Endothelial cell (in vitro differentiated cells): ENCODE data around the gene TUBA8. TPM values are rescaled to one million over a fixed set of nuclear protein-coding genes. Genes with fewer than 3 reads are reported as not detected.

Source experiments
- DNase-seq: peaks from one replicate; pipeline ENCODE4 v3.0.0; 2021; ENCODE audit warnings: low spot score
- H3K27ac Mint-ChIP-seq: one replicate; pipeline ENCODE4 v1.8.0; 2021; ENCODE audit warnings: mixed read lengths, inconsistent platforms; ENCODE audit not compliant: unreplicated experiment
- H3K27me3 Mint-ChIP-seq: one replicate; pipeline ENCODE4 v1.8.0; 2021; ENCODE audit warnings: mild to moderate bottlenecking, moderate library complexity, mixed read lengths, inconsistent platforms; ENCODE audit not compliant: unreplicated experiment
- H3K36me3 Mint-ChIP-seq: one replicate; pipeline ENCODE4 v1.8.0; 2021; ENCODE audit warnings: mild to moderate bottlenecking, low read depth, mixed read lengths, inconsistent platforms; ENCODE audit not compliant: unreplicated experiment
- H3K4me1 Mint-ChIP-seq: one replicate; pipeline ENCODE4 v1.8.0; 2021; ENCODE audit warnings: mild to moderate bottlenecking, mixed read lengths, inconsistent platforms; ENCODE audit not compliant: unreplicated experiment
- H3K4me3 Mint-ChIP-seq: one replicate; pipeline ENCODE4 v1.8.0; 2021; ENCODE audit warnings: mild to moderate bottlenecking, mixed read lengths, inconsistent platforms; ENCODE audit not compliant: unreplicated experiment
- H3K9me3 Mint-ChIP-seq: one replicate; pipeline ENCODE4 v1.8.0; 2021; ENCODE audit warnings: mixed read lengths, inconsistent platforms; ENCODE audit not compliant: unreplicated experiment
- CTCF ChIP-seq: fragments of 200-600 bp; sonication (generic); IDR thresholded peaks from one replicate; pipeline ENCODE4 v1.5.0; 2021; ENCODE audit warnings: antibody characterized with exemption; ENCODE audit not compliant: unreplicated experiment
- total RNA-seq: library from RNA; stranded (reverse); fragmentation: NEBNext Ultra II Directional; extraction: Animal tissue kit (Norgen Biotek cat#: 25700); gene quantifications from one replicate; pipeline ENCODE4 v1.2.1, GENCODE V29; 2021; ENCODE audit not compliant: unreplicated experiment

Gene TUBA8
- total RNA-seq, 1 donor from 2014 or later = 0.46 TPM

- TF ChIP-seq CTCF = no peak
- Mint-ChIP-seq H3K27ac (peak within 1 kb of the TSS; percentile 83), H3K36me3 (peaks cover 30% of the 10 kb centered on the region), H3K4me3 (peak within 1 kb of the TSS; percentile 99), H3K4me1 (peaks cover 22% of the 10 kb centered on the region), H3K9me3 (no peaks in the 10 kb centered on the region), H3K27me3 (peaks cover 5% of the 10 kb centered on the region)
- DNase-seq = peak; percentile 76
Measured at GRCh38 chr22:18077639-18078328, 32.8 kb upstream of the TUBA8 start, which contains the start of gene PEX26. Gene PEX26, plus strand, starts transcription at chr22:18077990. Its CDS starts 387 bp downstream, at chr22:18078377.

GRCh38 chr22:18078329-18079041 lies 32.1 kb upstream of the TUBA8 start:
- Mint-ChIP-seq H3K27ac (peak overlapping the region; percentile 52), H3K36me3 (peaks cover 34% of the 10 kb centered on the region), H3K4me3 (peak overlapping the region; percentile 99), H3K27me3 (peaks cover 5% of the 10 kb centered on the region), H3K9me3 (no peaks in the 10 kb centered on the region), H3K4me1 (peaks cover 22% of the 10 kb centered on the region)
- peak; percentile 51 for DNase-seq
- no peak for TF ChIP-seq CTCF

- no peak for DNase-seq
- Mint-ChIP-seq H3K9me3 (no peaks in the 10 kb centered on the region), H3K4me1 (peaks cover 22% of the 10 kb centered on the region), H3K27me3 (peaks cover 4% of the 10 kb centered on the region), H3K36me3 (peaks cover 39% of the 10 kb centered on the region), H3K4me3 (peak overlapping the region; percentile 76), H3K27ac (peak overlapping the region; percentile 5)
- no peak for TF ChIP-seq CTCF
Measured at GRCh38 chr22:18079706-18080233, 30.8 kb upstream of the TUBA8 start.

- Mint-ChIP-seq H3K27ac (no peak overlapping the region), H3K4me3 (no peak overlapping the region), H3K4me1 (peaks cover 22% of the 10 kb centered on the region), H3K36me3 (peaks cover 47% of the 10 kb centered on the region), H3K9me3 (no peaks in the 10 kb centered on the region), H3K27me3 (peaks cover 4% of the 10 kb centered on the region)
- TF ChIP-seq CTCF = no peak
- DNase-seq = no peak
Measured at GRCh38 chr22:18081416-18081815, 29.2 kb upstream of the TUBA8 start.
